ENCODE results near the gene DGCR6L.
A peak's percentile ranks its signal among the peaks of the same experiment; 100 is the strongest.
"Not testable (repeated sequence)": the region's sequence is repeated elsewhere in the genome, so short reads cannot be mapped to it uniquely, and the experiment has no call there.

Gene DGCR6L

DNA sequence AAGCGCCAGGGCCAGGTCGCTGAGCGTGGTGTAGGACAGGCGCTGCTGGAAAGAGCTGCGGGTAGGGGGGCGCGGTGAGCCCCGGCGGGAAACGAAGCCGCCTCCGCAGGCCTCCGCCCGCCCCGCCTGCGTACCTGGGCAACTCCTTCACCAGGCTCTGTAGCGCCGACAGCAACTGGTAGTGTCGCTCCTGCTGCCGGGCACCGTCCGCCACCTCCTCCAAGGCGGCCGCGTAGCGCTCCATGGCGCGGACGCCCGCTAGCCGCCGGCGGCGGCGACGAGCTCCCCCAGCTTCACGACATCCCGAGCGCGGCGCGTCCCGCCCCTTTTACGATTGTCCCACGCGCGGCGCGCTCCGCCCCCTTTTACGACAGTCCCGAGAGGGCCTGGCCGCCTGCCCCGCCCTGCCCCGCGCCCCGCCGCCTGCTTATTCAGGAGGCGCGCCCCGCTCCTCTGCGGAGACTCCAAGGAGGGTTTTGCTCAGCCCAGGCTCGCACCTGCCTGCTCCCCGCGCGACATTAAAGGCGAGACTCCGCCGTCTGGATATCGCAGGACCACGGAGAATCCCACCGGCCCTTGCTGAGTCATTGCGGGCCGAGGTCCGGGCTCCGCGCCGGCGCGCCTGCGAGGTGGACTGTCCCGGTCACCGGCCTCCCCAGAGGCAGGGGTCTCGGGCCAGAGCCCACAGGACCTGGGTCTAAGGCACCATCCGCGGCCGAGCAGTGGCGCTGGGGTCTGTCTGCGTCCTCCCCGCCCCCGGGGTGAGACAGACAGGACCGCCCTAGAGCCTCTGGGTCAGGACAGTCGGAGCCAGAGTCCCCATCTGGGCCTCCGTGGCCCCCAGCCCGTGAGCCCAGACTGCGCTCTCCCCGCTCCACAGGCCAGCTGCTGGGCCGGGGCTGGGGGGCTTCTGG is at the start of gene DGCR6L:
Gene DGCR6L, minus strand, starts transcription at position 316 of the 914 bp plus-strand sequence. Its CDS starts 72 bp downstream, at position 244.
- peak; percentile 93 to 97 (median 94) for DNase-seq

- DNase-seq, result not testable (repeated sequence)
These were observed 49.0 kb upstream of the DGCR6L start for GRCh38 chr22:20368875-20369274.

- DNase-seq, result not testable (repeated sequence)
These were observed 47.0 kb upstream of the DGCR6L start for GRCh38 chr22:20366841-20367240.

DNA sequence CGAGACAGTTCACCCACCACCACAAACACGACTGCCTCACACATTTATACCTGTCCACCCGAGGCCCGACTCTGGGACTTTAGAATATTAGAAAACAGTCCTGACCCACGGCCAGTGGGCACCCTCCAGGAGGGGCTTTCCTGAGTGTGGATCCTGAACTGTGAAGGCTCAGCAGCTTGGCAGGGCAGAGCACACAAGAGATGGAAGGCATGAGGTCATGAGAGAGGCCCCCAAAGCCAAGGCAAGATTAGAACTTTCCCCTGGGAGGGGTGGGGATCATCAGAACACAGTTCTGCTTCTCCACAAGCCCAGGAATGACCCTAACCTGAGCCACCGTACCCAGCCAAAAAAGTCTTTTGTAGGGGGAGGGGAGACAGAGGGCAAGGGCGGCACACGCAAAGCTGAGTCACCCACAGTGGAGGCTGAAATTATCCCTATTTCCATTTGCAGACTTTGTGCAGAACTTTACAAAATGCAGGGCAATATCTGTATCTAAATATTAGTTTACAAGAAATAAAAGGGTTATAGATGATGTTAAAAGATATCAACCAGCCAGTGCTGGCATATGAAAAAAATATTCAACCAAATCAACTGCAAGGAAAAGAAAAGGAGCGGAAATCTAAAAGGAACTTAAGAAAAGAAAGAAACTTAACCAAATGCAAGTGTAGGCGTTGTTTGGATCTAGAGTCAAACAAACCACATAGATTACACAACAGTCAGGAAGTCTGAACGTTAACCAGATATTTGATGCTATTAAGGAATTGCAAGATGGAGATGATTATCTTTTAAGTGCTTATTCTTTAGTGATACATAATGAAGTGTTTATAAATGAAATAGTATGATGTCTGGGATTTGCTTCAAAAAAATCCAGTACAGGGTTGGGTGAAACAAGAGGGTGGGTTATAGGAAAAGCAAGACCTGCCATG is 44.7 kb upstream of the DGCR6L start:
- DNase-seq, result not testable (repeated sequence)

DNA sequence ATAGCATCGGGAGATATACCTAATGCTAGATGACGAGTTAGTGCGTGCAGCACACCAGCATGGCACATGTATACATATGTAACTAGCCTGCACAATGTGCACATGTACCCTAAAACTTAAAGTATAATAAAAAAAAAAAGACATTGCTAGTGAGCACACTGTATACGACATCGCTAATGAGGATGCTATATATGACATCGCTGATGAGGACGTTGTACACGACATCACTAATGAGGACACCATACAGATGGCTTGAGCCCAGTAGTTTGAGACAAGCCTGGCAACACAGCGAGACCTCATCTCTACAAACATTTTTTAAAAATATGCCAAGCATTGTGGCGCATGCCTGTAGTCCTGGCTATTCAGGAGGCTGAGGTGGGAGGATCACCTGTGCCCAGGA is 42.5 kb upstream of the DGCR6L start:
- DNase-seq, result not testable (repeated sequence)

GRCh38 chr22:20361752-20362229 is 41.9 kb upstream of the DGCR6L start:
- not testable (repeated sequence) for DNase-seq

- not testable (repeated sequence) for DNase-seq
These were observed 41.2 kb upstream of the DGCR6L start for GRCh38 chr22:20360866-20361751.

DNA sequence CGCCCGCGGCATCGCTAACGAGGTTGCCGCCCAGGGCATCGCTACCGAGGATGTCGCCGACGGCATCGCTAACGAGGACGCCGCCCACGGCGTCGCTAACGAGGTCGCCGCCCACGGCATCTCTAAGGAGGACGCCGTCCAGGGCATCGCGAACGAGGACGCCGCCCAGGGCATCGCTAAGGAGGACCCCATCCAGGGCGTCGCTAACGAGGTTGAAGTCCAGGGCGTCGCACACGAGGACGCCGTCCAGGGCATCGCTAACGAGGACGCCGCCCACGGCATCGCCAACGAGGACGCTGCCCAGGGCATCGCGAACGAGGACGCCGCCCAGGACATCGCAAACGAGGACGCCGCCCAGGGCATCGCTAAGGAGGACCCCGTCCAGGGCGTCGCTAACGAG is 40.4 kb upstream of the DGCR6L start:
- not testable (repeated sequence) for DNase-seq

DNA sequence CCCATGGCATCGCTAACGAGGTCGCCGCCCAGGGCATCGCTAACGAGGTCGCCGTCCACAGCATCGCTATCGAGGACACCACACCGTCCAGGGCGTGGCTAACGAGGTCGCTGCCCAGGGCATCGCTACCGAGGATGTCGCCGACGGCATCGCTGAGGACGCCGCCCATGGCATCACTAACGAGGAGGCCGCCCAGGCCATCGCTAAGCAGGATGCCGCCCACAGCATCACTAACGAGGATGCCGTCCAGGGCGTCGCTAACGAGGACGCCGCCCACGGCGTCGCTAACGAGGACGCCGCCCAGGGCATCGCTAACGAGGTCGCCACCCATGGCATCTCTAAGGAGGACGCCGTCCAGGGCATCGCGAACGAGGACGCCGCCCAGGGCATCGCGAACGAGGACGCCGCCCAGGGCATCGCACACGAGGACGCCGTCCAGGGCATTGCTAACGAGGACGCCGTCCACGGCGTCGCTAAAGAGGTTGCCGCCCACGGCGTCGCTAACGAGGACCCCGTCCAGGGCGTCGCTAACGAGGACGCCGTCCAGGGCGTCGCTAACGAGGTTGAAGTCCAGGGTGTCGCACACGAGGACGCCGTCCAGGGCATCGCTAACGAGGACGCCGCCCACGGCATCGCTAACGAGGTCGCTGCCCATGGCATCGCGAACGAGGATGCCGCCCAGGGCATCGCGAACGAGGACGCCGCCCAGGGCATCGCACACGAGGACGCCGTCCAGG is 38.8 kb upstream of the DGCR6L start:
- DNase-seq, result not testable (repeated sequence)

GRCh38 chr22:20357967-20358366 is 38.1 kb upstream of the DGCR6L start:
- not testable (repeated sequence) for DNase-seq

DNA sequence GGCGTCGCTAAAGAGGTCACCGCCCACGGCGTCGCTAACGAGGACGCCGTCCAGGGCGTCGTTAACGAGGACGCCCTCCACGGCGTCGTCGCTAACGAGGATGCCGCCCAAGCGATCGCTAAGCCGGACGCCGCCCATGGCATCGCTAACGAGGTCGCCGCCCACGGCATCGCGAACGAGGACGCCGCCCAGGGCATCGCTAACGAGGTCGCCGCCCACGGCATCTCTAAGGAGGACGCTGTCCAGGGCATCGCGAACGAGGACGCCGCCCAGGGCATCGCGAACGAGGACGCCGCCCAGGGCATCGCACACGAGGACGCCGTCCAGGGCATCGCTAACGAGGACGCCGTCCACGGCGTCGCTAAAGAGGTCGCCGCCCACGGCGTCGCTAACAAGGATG is 37.0 kb upstream of the DGCR6L start:
- DNase-seq, result not testable (repeated sequence)

DNA sequence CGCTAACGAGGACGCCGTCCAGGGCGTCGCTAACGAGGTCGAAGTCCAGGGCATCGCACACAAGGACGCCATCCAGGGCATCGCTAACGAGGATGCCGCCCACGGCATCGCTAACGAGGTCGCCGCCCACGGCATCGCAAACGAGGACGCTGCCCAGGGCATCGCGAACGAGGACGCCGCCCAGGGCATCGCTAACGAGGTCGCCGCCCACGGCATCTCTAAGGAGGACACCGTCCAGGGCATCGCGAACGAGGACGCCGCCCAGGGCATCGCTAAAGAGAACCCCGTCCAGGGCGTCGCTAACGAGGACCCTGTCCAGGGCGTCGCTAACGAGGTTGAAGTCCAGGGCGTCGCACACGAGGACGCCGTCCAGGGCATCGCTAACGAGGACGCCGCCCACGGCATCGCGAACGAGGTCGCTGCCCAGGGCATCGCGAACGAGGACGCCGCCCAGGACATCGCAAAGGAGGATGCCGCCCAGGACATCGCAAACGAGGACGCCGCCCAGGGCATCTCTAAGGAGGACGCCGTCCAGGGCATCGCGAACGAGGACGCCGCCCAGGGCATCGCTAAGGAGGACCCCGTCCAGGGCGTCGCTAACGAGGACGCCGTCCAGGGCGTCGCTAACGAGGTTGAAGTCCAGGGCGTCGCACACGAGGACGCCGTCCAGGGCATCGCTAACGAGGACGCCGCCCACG is 36.2 kb upstream of the DGCR6L start:
- not testable (repeated sequence) for DNase-seq

GRCh38 chr22:20354238-20354975 is 34.5 kb upstream of the DGCR6L start:
- DNase-seq, result no peak

DNA sequence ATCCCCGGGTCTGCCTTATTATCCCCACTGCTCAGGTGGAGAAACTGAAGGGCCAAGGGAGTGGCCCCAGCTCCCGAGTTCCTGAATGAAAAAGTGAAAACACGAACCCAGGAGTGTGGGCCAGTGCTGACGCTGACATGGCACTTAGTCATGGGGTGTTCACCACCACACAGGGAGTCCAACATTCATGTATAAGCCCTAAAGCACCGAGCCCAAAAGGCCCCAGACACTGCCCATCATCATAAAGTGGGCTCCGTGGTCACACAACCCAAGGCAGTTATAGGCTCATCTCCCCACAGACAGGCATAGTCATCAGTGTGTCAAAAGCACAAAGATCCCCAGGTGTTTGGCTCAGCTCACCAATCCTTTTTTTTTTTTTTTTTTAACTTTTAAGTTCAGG is 32.7 kb upstream of the DGCR6L start:
- DNase-seq, result not testable (repeated sequence)

DNA sequence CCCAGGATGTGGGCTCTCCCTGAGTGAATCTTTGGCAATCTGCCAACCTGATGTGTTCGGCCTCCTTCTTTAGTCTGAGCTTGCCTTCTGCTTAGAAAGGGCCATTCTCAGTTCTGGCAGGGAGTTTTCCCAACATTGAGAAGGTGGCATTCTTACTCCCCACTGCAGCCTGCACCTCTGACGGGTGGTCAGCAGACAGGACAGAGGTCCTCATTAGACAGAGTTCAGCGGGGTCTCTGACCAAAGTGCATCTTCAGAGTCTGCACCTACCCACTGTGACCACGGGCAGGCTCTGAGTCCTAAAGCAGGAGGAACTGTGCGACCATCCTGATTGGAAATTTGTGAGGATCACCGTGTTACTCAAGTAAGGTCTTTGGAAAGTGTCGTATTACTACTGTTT is 26.7 kb upstream of the DGCR6L start:
- DNase-seq, result not testable (repeated sequence)

DNA sequence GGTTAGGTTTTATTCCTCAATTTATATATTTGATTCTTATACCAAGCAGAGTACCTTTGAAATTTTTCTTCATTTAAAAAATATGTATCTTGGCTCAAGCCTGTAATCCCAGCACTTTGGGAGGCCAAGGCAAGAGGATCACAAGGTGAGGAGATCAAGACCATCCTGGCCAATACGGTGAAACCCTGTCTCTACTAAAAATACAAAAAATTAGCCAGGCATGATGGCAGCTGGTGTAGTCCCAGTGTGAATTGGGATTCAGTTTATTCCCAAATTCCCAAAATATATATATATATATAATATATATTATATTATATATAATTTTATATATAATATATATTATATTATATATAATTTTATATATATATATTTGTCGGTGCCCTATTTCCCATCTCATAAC is 18.4 kb upstream of the DGCR6L start:
- DNase-seq, result not testable (repeated sequence)

GRCh38 chr22:20337807-20338206 is 17.9 kb upstream of the DGCR6L start:
- DNase-seq, result not testable (repeated sequence)

DNA sequence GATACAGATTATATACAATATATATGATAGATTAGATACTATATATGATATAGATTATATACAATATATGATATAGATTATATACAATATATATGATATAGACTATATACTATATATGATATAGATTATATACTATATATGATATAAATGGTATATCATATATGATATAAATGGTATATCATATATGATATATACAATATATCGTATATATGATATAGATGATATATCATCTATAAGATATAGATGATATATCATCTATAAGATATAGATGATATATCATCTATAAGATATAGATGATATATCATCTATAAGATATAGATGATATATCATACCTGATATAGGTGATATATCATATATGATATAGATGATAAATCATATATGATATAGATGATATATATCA is 16.7 kb upstream of the DGCR6L start:
- not testable (repeated sequence) for DNase-seq

DNA sequence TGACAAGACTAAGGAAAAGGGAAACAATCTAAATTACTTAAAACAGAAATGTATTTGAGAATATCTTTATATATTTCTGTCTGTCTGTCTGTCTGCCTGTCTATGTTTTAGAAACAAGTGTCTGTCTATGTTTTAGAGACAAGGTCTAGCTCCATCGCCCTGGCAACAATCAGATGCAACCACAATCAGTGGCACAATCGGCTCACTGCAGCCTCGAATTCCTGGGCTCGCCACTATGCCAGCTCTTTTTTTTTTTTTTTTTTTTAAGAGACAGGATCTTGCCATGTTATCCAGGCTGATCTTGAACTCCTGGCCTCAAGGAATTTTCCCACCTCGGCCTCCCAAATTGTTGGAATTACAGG is 8.7 kb upstream of the DGCR6L start:
- not testable (repeated sequence) for DNase-seq

DNA sequence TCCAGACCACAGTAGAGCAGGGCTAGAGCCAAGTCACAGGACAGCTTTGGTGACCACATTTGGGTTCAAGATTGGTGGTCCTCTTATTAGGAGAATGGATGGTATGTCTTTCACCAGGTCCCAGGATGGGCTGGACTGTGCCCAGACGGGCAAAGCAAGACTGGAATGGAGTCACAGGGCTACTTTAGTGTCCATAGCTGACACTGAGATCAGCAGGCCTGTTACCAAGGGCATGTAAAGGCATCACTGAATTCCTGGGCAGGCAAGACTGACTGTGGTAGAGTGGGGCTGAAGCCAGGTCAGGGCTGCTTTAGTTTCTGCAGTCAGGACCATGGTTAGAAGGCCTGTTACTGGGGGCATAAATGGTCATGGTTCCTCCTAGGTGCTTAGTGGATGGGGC is 6.1 kb upstream of the DGCR6L start:
- DNase-seq, result not testable (repeated sequence)

Data from activated CD4-positive, CD25-positive, alpha-beta regulatory T cell (primary cell).